Activated CD8-positive, alpha-beta memory T cell treated with anti-CD3 and anti-CD28 coated beads for 24 hours (primary cell): Measurements from ENCODE around the gene TDRD10.

Experiments used
- DNase-seq: peaks from one replicate; pipeline ENCODE4 v3.0.0-alpha.2; 2020

TDRD10 gene

GRCh38 chr1:154583773-154584172 is 81.8 kb downstream of the TDRD10 start:
- no peak for DNase-seq

GRCh38 chr1:154584267-154584994 is 82.4 kb downstream of the TDRD10 start:
- no peak for DNase-seq

- no peak for DNase-seq
Measured at GRCh38 chr1:154586231-154586630, 84.2 kb downstream of the TDRD10 start.

GRCh38 chr1:154586641-154587040 is 84.6 kb downstream of the TDRD10 start:
- DNase-seq: no peak

- DNase-seq: no peak
Measured at GRCh38 chr1:154589780-154590179, 87.8 kb downstream of the TDRD10 start.

GRCh38 chr1:154590756-154591155 is 88.7 kb downstream of the TDRD10 start:
- no peak for DNase-seq

GRCh38 chr1:154591206-154591605 is 89.2 kb downstream of the TDRD10 start:
- DNase-seq: no peak

GRCh38 chr1:154593390-154593789 is 91.4 kb downstream of the TDRD10 start:
- DNase-seq: no peak

- no peak for DNase-seq
Measured at GRCh38 chr1:154594811-154595210, 92.8 kb downstream of the TDRD10 start.

GRCh38 chr1:154595621-154596020 is 93.6 kb downstream of the TDRD10 start:
- no peak for DNase-seq
